Peyer's patch (tissue), 4 donors: ENCODE results near the gene SUPT3H. TPM values are rescaled to one million over a fixed set of nuclear protein-coding genes. Genes with fewer than 3 reads are reported as not detected.
"Not testable (repeated sequence)": the region's sequence is repeated elsewhere in the genome, so short reads cannot be mapped to it uniquely, and the experiment has no call there.

Experiments
- DNase-seq, 3 donors: peaks; one replicate each; pipeline ENCODE4 v3.0.0-alpha.2; 2017 to 2019
- H3K27ac ChIP-seq, 4 donors: fragments of 200-600 bp; sonication (generic); one replicate each; pipeline ENCODE4 v1.5.1; 2016 to 2019
- H3K27me3 ChIP-seq, 2 donors: fragments of 200-600 bp; sonication (generic); one replicate each; pipeline ENCODE4 v1.5.1; 2019
- H3K36me3 ChIP-seq, 3 donors: fragments of 200-600 bp; sonication (generic); one replicate each; pipeline ENCODE4 v1.5.1; 2016 to 2019
- H3K4me1 ChIP-seq, 4 donors: fragments of 200-600 bp; sonication (generic); one replicate each; pipeline ENCODE4 v1.5.1; 2016 to 2019
- H3K4me3 ChIP-seq, 4 donors: fragments of 200-600 bp; sonication (generic); 1 replicate in 3 of 4; 2 replicates in 1 of 4; pipeline ENCODE4 v1.5.1; 2016 to 2019; ENCODE audit warnings: mild to moderate bottlenecking in 1 of 4
- H3K9me3 ChIP-seq, 4 donors: fragments of 200-600 bp; sonication (generic); one replicate each; pipeline ENCODE4 v1.5.1; 2016 to 2019; ENCODE audit warnings: mild to moderate bottlenecking in 1 of 4
- POLR2A ChIP-seq, 2 donors: fragments of 450-650 bp; IDR thresholded peaks; one replicate each; pipeline ENCODE4 v1.5.1; 2017; ENCODE audit warnings: antibody characterized with exemption in 2 of 2, mild to moderate bottlenecking in 2 of 2, moderate library complexity in 2 of 2
- total RNA-seq, 4 donors: library from RNA; depleted of rRNA; stranded (reverse); fragments of >200 nt; gene quantifications; one replicate each; pipeline ENCODE4 v1.1.0, GENCODE V29; 2016
- TF ChIP-seq, protein P1 (sequence below), 6 experiments: fragments of 450-650 bp in 4 of 6; fragments of 200-600 bp in 2 of 6; sonication (generic) in 1 of 6; IDR thresholded peaks; one replicate each; pipeline ENCODE4 v1.5.1; 2017 to 2019; ENCODE audit warnings: antibody characterized with exemption in 6 of 6, mild to moderate bottlenecking in 3 of 6, moderate library complexity in 1 of 6

The SUPT3H gene
- total RNA-seq, 4 donors from 2014 or later: 2.0 to 17.3 (median 2.7) TPM

- no peak overlapping the region for H3K4me3 ChIP-seq
These were observed 74.9 kb downstream of the SUPT3H start for GRCh38 chr6:45302832-45303231.

GRCh38 chr6:45301348-45302142 is 76.2 kb downstream of the SUPT3H start:
- Histone ChIP-seq H3K27ac (no peak overlapping the region), H3K4me1 (no peaks in the 10 kb centered on the region)

More at GRCh38 chr6:45302832-45303231, 74.9 kb downstream of the SUPT3H start:
- no peaks in the 10 kb centered on the region for H3K36me3 ChIP-seq
- H3K4me1 ChIP-seq: no peaks in the 10 kb centered on the region
- no peak for TF ChIP-seq POLR2A (IDR thresholded peaks at IDR 0.05)
- TF ChIP-seq, protein P1, sequence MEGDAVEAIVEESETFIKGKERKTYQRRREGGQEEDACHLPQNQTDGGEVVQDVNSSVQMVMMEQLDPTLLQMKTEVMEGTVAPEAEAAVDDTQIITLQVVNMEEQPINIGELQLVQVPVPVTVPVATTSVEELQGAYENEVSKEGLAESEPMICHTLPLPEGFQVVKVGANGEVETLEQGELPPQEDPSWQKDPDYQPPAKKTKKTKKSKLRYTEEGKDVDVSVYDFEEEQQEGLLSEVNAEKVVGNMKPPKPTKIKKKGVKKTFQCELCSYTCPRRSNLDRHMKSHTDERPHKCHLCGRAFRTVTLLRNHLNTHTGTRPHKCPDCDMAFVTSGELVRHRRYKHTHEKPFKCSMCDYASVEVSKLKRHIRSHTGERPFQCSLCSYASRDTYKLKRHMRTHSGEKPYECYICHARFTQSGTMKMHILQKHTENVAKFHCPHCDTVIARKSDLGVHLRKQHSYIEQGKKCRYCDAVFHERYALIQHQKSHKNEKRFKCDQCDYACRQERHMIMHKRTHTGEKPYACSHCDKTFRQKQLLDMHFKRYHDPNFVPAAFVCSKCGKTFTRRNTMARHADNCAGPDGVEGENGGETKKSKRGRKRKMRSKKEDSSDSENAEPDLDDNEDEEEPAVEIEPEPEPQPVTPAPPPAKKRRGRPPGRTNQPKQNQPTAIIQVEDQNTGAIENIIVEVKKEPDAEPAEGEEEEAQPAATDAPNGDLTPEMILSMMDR (IDR thresholded peaks at IDR 0.05): no peak
- H3K27ac ChIP-seq: no peak overlapping the region
- no peaks in the 10 kb centered on the region for H3K27me3 ChIP-seq
- no peak for DNase-seq
- no peaks in the 10 kb centered on the region for H3K9me3 ChIP-seq

DNA sequence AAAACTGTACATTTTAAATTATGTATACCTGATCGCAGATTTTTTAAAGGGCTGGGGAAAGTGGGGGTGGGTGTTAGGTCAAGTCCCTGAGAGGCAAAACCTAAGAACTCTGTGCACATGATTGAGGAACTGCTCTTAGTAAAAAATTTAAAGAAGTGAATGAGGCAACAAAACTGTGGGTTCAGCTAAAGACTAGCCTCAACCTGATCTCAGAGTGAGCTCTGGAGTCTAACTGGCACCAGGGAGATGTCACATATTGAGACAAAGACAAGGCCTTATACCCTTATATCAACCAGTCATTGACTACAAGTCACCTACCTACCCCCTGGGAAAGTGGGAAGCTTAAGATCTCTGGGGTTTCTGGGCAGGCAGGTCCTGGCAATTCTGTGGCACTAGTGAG is 77.0 kb downstream of the SUPT3H start:
- Histone ChIP-seq H3K36me3 (no peaks in the 10 kb centered on the region), H3K4me3 (no peak overlapping the region), H3K4me1 (no peaks in the 10 kb centered on the region), H3K27me3 (no peaks in the 10 kb centered on the region), H3K9me3 (no peaks in the 10 kb centered on the region), H3K27ac (no peak overlapping the region)
- TF ChIP-seq POLR2A (IDR thresholded peaks at IDR 0.05): no peak
- TF ChIP-seq, protein P1 (IDR thresholded peaks at IDR 0.05): no peak
- no peak for DNase-seq

More at GRCh38 chr6:45301348-45302142, 76.2 kb downstream of the SUPT3H start:
- no peaks in the 10 kb centered on the region for H3K36me3 ChIP-seq
- no peak overlapping the region for H3K4me3 ChIP-seq
- H3K9me3 ChIP-seq: no peaks in the 10 kb centered on the region
- no peaks in the 10 kb centered on the region for H3K27me3 ChIP-seq
- no peak for DNase-seq
- TF ChIP-seq, protein P1 (IDR thresholded peaks at IDR 0.05): no peak
- TF ChIP-seq POLR2A (IDR thresholded peaks at IDR 0.05): no peak

- no peak overlapping the region for H3K4me3 ChIP-seq
- H3K9me3 ChIP-seq: no peaks in the 10 kb centered on the region
- no peak overlapping the region for H3K27ac ChIP-seq
- DNase-seq: no peak
- TF ChIP-seq POLR2A (IDR thresholded peaks at IDR 0.05): no peak
- TF ChIP-seq, protein P1 (IDR thresholded peaks at IDR 0.05): no peak
- no peaks in the 10 kb centered on the region for H3K36me3 ChIP-seq
- no peaks in the 10 kb centered on the region for H3K4me1 ChIP-seq
- no peaks in the 10 kb centered on the region for H3K27me3 ChIP-seq
These were observed 78.6 kb downstream of the SUPT3H start for GRCh38 chr6:45299096-45299581.

DNA sequence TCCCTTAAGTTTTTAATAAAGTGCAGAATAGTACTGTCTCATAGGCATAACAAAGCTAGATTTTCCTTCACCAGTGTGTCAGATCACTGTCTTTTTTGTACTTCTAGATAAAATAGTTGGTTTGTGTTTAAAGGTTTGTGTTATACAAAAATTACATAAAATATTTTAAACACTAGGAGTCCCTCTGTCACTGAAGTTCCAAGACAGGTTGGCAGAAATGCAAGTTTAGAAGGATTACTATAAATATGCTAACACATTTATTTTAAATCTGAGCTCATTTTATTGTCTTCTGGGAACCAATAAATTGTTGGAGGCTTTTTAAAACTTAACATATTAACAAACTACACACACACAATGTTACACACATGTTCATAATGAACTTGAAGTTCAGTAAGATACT is 80.4 kb downstream of the SUPT3H start:
- H3K27ac ChIP-seq: no peak overlapping the region
- TF ChIP-seq, protein P1 (IDR thresholded peaks at IDR 0.05): no peak
- TF ChIP-seq POLR2A (IDR thresholded peaks at IDR 0.05): no peak
- no peaks in the 10 kb centered on the region for H3K9me3 ChIP-seq
- no peaks in the 10 kb centered on the region for H3K36me3 ChIP-seq
- H3K27me3 ChIP-seq: no peaks in the 10 kb centered on the region
- H3K4me1 ChIP-seq: no peaks in the 10 kb centered on the region
- DNase-seq: no peak
- no peak overlapping the region for H3K4me3 ChIP-seq

DNA sequence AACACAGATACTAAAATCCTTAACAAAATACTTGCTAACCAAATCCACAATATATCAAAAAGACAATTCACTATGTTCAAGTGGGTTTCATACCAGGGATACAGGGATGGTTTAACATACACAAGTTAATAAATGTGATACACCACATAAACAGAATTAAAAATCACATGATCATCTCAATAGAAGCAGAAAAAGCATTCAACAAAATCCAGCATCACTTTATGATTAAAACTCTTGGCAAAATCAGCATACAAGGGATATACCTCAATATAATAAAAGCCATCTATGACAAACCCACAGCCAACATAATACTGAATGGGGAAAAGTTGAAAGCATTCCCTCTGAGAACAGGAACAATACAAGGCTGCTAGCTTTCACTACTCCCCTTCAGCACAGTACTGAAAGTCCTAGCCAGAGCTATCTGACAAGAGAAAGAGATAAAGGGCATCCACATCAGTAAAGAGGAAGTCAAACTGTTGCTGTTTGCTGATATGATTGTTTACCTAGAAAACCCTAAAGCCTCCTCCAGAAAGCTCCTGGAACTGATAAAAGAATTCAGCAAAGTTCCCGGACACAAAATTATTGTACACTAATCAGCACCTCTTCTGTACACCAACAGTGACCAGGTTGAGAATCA is 83.6 kb downstream of the SUPT3H start:
- DNase-seq, H3K4me3 ChIP-seq, H3K36me3 ChIP-seq, H3K9me3 ChIP-seq, H3K27me3 ChIP-seq, H3K4me1 ChIP-seq: not testable (repeated sequence)
- H3K27ac ChIP-seq: peak overlapping the region in 1 of 4 donors; percentile 17
